HCT116 (cell line): Measurements from ENCODE around the gene OR2AE1. TPM values are rescaled to one million over a fixed set of nuclear protein-coding genes. Genes with fewer than 3 reads are reported as not detected.

Experiments
- ATAC-seq: fragments of 200-7000 bp; cut with Tn5 transposase; 2 replicates; pipeline ENCODE4 v1.9.1; 2020; ENCODE audit warnings: mild to moderate bottlenecking, moderate library complexity
- BruUV-seq: library from RNA; stranded (reverse); fragments of 400-500 nt; replicated peaks from 2 replicates; lab custom pipeline; 2021; lab: Mats Ljungman, UMichigan
- CTCF ChIA-PET: fragments of 300-600 bp; sonication (Branson Sonifier 250); formaldehyde crosslinking; loops from one replicate; lab custom pipeline; 2021; ENCODE audit warnings: antibody characterized with exemption; lab: Charles Lee
- POLR2A ChIA-PET: fragments of 300-600, 350-600 bp; sonication (Branson Sonifier 250); formaldehyde crosslinking; loops from one replicate; lab custom pipeline; 2021; ENCODE audit warnings: antibody characterized with exemption; lab: Charles Lee
- RAD21 ChIA-PET, 2 experiments: fragments of 300-600 bp; sonication (Branson Sonifier 250); formaldehyde crosslinking; loops; one replicate each; lab custom pipeline; 2023; ENCODE audit warnings: low total read pairs in 2 of 2; ENCODE audit not compliant: uncharacterized antibody in 2 of 2, unreplicated experiment in 2 of 2, low non-redundant PET in 1 of 2; lab: Charles Lee
- DNase-seq: peaks from one replicate; pipeline ENCODE4 v3.0.0-alpha.2; 2010; ENCODE audit warnings: low read depth, low spot score
- H2AFZ ChIP-seq: fragments of 200-600 bp; shearing (Covaris generic), sonication (generic); 2 replicates; pipeline ENCODE4 v1.6.1; 2017; ENCODE audit warnings: low read depth, mixed run types, mixed read lengths, antibody characterized with exemption, low read length; ENCODE audit not compliant: poor library complexity, severe bottlenecking
- H3K27ac ChIP-seq: 2 replicates; pipeline ENCODE4 v1.5.1; 2012; ENCODE audit warnings: low read depth, low read length
- H3K27me3 ChIP-seq: fragments of 200-600 bp; sonication (generic); 2 replicates; pipeline ENCODE4 v1.6.1; 2016; ENCODE audit warnings: mixed run types, low read length, mixed read lengths; ENCODE audit not compliant: insufficient read depth
- H3K36me3 ChIP-seq, 2 experiments: fragments of 200-500 bp in 1 of 2; fragments of 200-600 bp in 1 of 2; sonication (Bioruptor generic) in 1 of 2; sonication (generic) in 1 of 2; 2 replicates each; pipeline versions ENCODE4 v1.5.1 to v1.6.1; 2014 to 2016; ENCODE audit warnings: low read length in 2 of 2, inconsistent platforms in 1 of 2, mixed read lengths in 1 of 2, mixed run types in 1 of 2; ENCODE audit not compliant: insufficient read depth in 2 of 2, control insufficient read depth in 1 of 2
- H3K4me1 ChIP-seq, 2 experiments: fragments of 200-600 bp in 1 of 2; sonication (generic) in 1 of 2; 2 replicates each; pipeline versions ENCODE4 v1.5.1 to v1.6.1; 2012 to 2017; ENCODE audit warnings: low read length in 2 of 2, inconsistent platforms in 1 of 2, mild to moderate bottlenecking in 1 of 2, mixed read lengths in 1 of 2, mixed run types in 1 of 2, moderate library complexity in 1 of 2; ENCODE audit not compliant: insufficient read depth in 2 of 2, control insufficient read depth in 1 of 2
- H3K4me2 ChIP-seq: fragments of 200-600 bp; sonication (generic); 2 replicates; pipeline ENCODE4 v1.6.1; 2017; ENCODE audit warnings: mixed run types, low read length, mixed read lengths
- H3K4me3 ChIP-seq, 2 experiments: fragments of 200-600 bp in 1 of 2; sonication (generic) in 1 of 2; replicated peaks in 1 of 2; 2 replicates each; pipeline ENCODE4 v1.5.1; 2011 to 2016; ENCODE audit warnings: low read length in 2 of 2, control low read depth in 1 of 2, low read depth in 1 of 2, mild to moderate bottlenecking in 1 of 2, mixed read lengths in 1 of 2, mixed run types in 1 of 2
- H3K79me2 ChIP-seq: fragments of 200-600 bp; sonication (generic); 2 replicates; pipeline ENCODE4 v1.6.1; 2017; ENCODE audit warnings: mild to moderate bottlenecking, mixed run types, low read length, moderate library complexity, mixed read lengths; ENCODE audit not compliant: insufficient read depth
- H3K9ac ChIP-seq: fragments of 200-600 bp; sonication (generic); 2 replicates; pipeline ENCODE4 v1.6.1; 2016; ENCODE audit warnings: low read length, mixed read lengths
- H3K9me2 ChIP-seq: fragments of 200-600 bp; sonication (generic), shearing (Covaris generic); 2 replicates; pipeline ENCODE4 v1.6.1; 2017; ENCODE audit warnings: mixed run types, mild to moderate bottlenecking, moderate library complexity; ENCODE audit not compliant: insufficient read depth
- H3K9me3 ChIP-seq, 2 experiments: fragments of 200-500 bp in 1 of 2; fragments of 200-600 bp in 1 of 2; sonication (Bioruptor generic) in 1 of 2; sonication (generic) in 1 of 2; 2 replicates each; pipeline ENCODE4 v1.6.1; 2014 to 2017; ENCODE audit warnings: low read length in 2 of 2, mixed read lengths in 2 of 2, inconsistent platforms in 1 of 2, low read depth in 1 of 2, mild to moderate bottlenecking in 1 of 2, mixed run types in 1 of 2, moderate library complexity in 1 of 2; ENCODE audit not compliant: control insufficient read depth in 1 of 2, insufficient read depth in 1 of 2
- H4K20me1 ChIP-seq: fragments of 200-600 bp; sonication (generic), shearing (Covaris generic); 2 replicates; pipeline ENCODE4 v1.6.1; 2017; ENCODE audit warnings: mixed run types, mild to moderate bottlenecking, moderate library complexity; ENCODE audit not compliant: insufficient read depth
- CBX3 ChIP-seq: IDR thresholded peaks from 2 replicates; pipeline ENCODE4 v1.6.1; 2012; ENCODE audit warnings: low read depth
- CEBPB ChIP-seq: IDR thresholded peaks from 2 replicates; pipeline ENCODE4 v1.6.1; 2012; ENCODE audit warnings: low read depth
- EZH2phosphoT487 ChIP-seq: fragments of 200-600 bp; IDR thresholded peaks from 2 replicates; pipeline ENCODE4 v1.6.1; 2018; ENCODE audit warnings: antibody characterized with exemption, borderline replicate concordance
- POLR2AphosphoS5 ChIP-seq: IDR thresholded peaks from 2 replicates; pipeline ENCODE4 v1.6.1; 2011; ENCODE audit warnings: mild to moderate bottlenecking, low read depth, low read length, moderate library complexity
- SP1 ChIP-seq: IDR thresholded peaks from 2 replicates; pipeline ENCODE4 v1.6.1; 2012; ENCODE audit warnings: low read depth
- TCF7L2 ChIP-seq: IDR thresholded peaks from 2 replicates; pipeline ENCODE4 v1.7.0; 2011; ENCODE audit warnings: borderline replicate concordance, inconsistent platforms; ENCODE audit not compliant: insufficient read depth, insufficient read length; ENCODE audit errors: extremely low read depth
- ZBTB33 ChIP-seq: IDR thresholded peaks from 2 replicates; pipeline ENCODE4 v1.6.1; 2011; ENCODE audit warnings: mild to moderate bottlenecking, low read length, moderate library complexity; ENCODE audit not compliant: insufficient replicate concordance; ENCODE audit errors: extremely low read depth
- ZFX ChIP-seq: fragments of 450-650 bp; IDR thresholded peaks from 2 replicates; pipeline ENCODE4 v1.6.1; 2017
- intact Hi-C: fragments of 100-400 bp; cut with micrococcal nuclease; formaldehyde crosslinking; loops from 2 replicates; pipeline ENCODE4 v1.10.0; 2022
- total RNA-seq: library from RNA; stranded (reverse); gene quantifications from one replicate; pipeline ENCODE4 v1.2.1, GENCODE V29; 2021; ENCODE audit not compliant: unreplicated experiment

Gene OR2AE1
- total RNA-seq, 1 experiment from 2014 or later, result not detected

GRCh38 chr7:99843808-99844207 lies 33.0 kb downstream of the OR2AE1 start (continued):
- TF ChIP-seq ZBTB33 (no peak), CEBPB (no peak), CBX3 (no peak), ZFX (no peak)

- Histone ChIP-seq H3K4me3 (no peak overlapping the region), H3K4me2 (no peak overlapping the region), H2AFZ (no peak overlapping the region), H3K9me3 (no peaks in the 10 kb centered on the region), H3K9me2 (no peaks in the 10 kb centered on the region), H3K79me2 (no peaks in the 10 kb centered on the region), H4K20me1 (no peaks in the 10 kb centered on the region), H3K9ac (no peak overlapping the region), H3K4me1 (no peaks in the 10 kb centered on the region), H3K36me3 (no peaks in the 10 kb centered on the region), H3K27me3 (peaks cover 3% of the 10 kb centered on the region; the same call in 1 of the 2 replicates), H3K27ac (no peak overlapping the region)
- intact Hi-C loops, result no loop called here
- TF ChIP-seq POLR2AphosphoS5 (no peak), SP1 (no peak), TCF7L2 (no peak), EZH2phosphoT487 (no peak)
- CTCF ChIA-PET, result no interaction called here
- no peak for ATAC-seq
- no TSS peak for BruUV-seq
- no peak for DNase-seq
- POLR2A ChIA-PET, result no interaction called here
- RAD21 ChIA-PET, result no interaction called here
Measured at GRCh38 chr7:99842926-99843325, 33.9 kb downstream of the OR2AE1 start.
